ENCODE measurements around the gene PAK6.

GRCh38 chr15:40300771-40301170 lies 61.9 kb downstream of the PAK6 start:
- no peak for TF ChIP-seq POLR2AphosphoS5 (IDR thresholded peaks at IDR 0.05)
- no peak for TF ChIP-seq CTCF (IDR thresholded peaks at IDR 0.05)
